ENCODE results near the gene TRAPPC12.
"Not testable (repeated sequence)": the region's sequence is repeated elsewhere in the genome, so short reads cannot be mapped to it uniquely, and the experiment has no call there.

GRCh38 chr2:3515438-3515837, 135.9 kb downstream of the TRAPPC12 start:
- not testable (repeated sequence) for TF ChIP-seq CTCF (IDR thresholded peaks at IDR 0.05; ENCODE audit: borderline replicate concordance, extremely low read depth, low read length, poor library complexity, severe bottlenecking); EZH2 (IDR thresholded peaks at IDR 0.05; ENCODE audit: borderline replicate concordance, low read depth, low read length, severe bottlenecking)

Measured in DND-41 (cell line).